ENCODE results near the gene ZBTB20. TPM values are rescaled to one million over a fixed set of nuclear protein-coding genes. Genes with fewer than 3 reads are reported as not detected.

ZBTB20 gene
- polyA plus RNA-seq, 1 of the 3 experiments (the other 2 are of a cell fraction) = 0.43 TPM

- ChIA-PET POLR2A (no interaction called here), CTCF (no interaction called here)
- Histone ChIP-seq H3F3A (replicated peaks; ENCODE audit: insufficient read depth) (peaks cover 4% of the 10 kb centered on the region), H3K4me1 (ENCODE audit: control insufficient read depth in 1 of 2, insufficient read depth in 2 of 2, low read depth in 1 of 2, low read length in 1 of 2) (peaks cover 0 to 14% of the 10 kb centered on the region in 2 experiments; a peak in 1 of 4 replicates), H3K9ac (no peak overlapping the region), H4K20me1 (ENCODE audit: insufficient read depth) (no peaks in the 10 kb centered on the region), H3K4me2 (no peak overlapping the region), H3K79me2 (ENCODE audit: insufficient read depth) (no peaks in the 10 kb centered on the region), H3K9me3 (no peaks in the 10 kb centered on the region), H3K27ac (ENCODE audit: low read depth in 2 of 2, low read length in 1 of 2) (no peak overlapping the region), H3K4me3 (ENCODE audit: low read depth in 2 of 2, low read length in 1 of 2) (no peak overlapping the region), H3K36me3 (replicated peaks in 1 of 2; ENCODE audit: control insufficient read depth in 1 of 2, insufficient read depth in 2 of 2, low read length in 1 of 2) (no peaks in the 10 kb centered on the region), H3K27me3 (ENCODE audit: insufficient read depth) (no peaks in the 10 kb centered on the region), H3K9me2 (no peaks in the 10 kb centered on the region), H2AFZ (ENCODE audit: low read depth) (no peak overlapping the region)
- no peak for DNase-seq
- 94% methylated on average over 3 of the region's 3 CpGs for WGBS (ENCODE audit: low lambda C conversion rate)
- TF ChIP-seq TCF12 (IDR thresholded peaks at IDR 0.05) (no peak), REST (IDR thresholded peaks at IDR 0.05; ENCODE audit: low read depth, low read length) (no peak), PBX3 (IDR thresholded peaks at IDR 0.05) (no peak), GATA2 (CRISPR knock-in tag; IDR thresholded peaks at IDR 0.05) (no peak), MEF2A (IDR thresholded peaks at IDR 0.05; ENCODE audit: borderline replicate concordance, low read depth) (no peak), RXRA (IDR thresholded peaks at IDR 0.05; ENCODE audit: borderline replicate concordance, low read depth) (no peak), TAF1 (IDR thresholded peaks at IDR 0.05; ENCODE audit: borderline replicate concordance, low read depth, low read length) (no peak), ZBTB33 (IDR thresholded peaks at IDR 0.05; ENCODE audit: borderline replicate concordance, low read depth) (no peak)
Observed at GRCh38 chr3:114666623-114667022, 480.5 kb downstream of the ZBTB20 start.

- Histone ChIP-seq H2AFZ (ENCODE audit: low read depth) (no peak overlapping the region), H4K20me1 (ENCODE audit: insufficient read depth) (no peaks in the 10 kb centered on the region), H3K9ac (no peak overlapping the region), H3K4me1 (ENCODE audit: control insufficient read depth in 1 of 2, insufficient read depth in 2 of 2, low read depth in 1 of 2, low read length in 1 of 2) (peaks cover under 1 to 5% of the 10 kb centered on the region in 2 experiments; a peak in 3 of 4 replicates), H3F3A (replicated peaks; ENCODE audit: insufficient read depth) (peaks cover 6% of the 10 kb centered on the region), H3K9me3 (no peaks in the 10 kb centered on the region), H3K9me2 (no peaks in the 10 kb centered on the region), H3K27ac (ENCODE audit: low read depth in 2 of 2, low read length in 1 of 2) (no peak overlapping the region), H3K27me3 (ENCODE audit: insufficient read depth) (no peaks in the 10 kb centered on the region), H3K36me3 (replicated peaks in 1 of 2; ENCODE audit: control insufficient read depth in 1 of 2, insufficient read depth in 2 of 2, low read length in 1 of 2) (no peaks in the 10 kb centered on the region), H3K4me3 (ENCODE audit: low read depth in 2 of 2, low read length in 1 of 2) (no peak overlapping the region), H3K4me2 (no peak overlapping the region), H3K79me2 (ENCODE audit: insufficient read depth) (no peaks in the 10 kb centered on the region)
- POLR2A ChIA-PET = no interaction called here
- DNase-seq = no peak
- CTCF ChIA-PET = no interaction called here
- TF ChIP-seq TCF12 (IDR thresholded peaks at IDR 0.05) (no peak), RFX5 (IDR thresholded peaks at IDR 0.05; ENCODE audit: low read length) (no peak), CHD2 (IDR thresholded peaks at IDR 0.05; ENCODE audit: low read length, partially characterized antibody) (no peak), CTCF (IDR thresholded peaks at IDR 0.05) (no peak), TEAD4 (IDR thresholded peaks at IDR 0.05; ENCODE audit: borderline replicate concordance, insufficient read depth) (no peak), GATA2 (CRISPR knock-in tag; IDR thresholded peaks at IDR 0.05) (no peak), TAF1 (IDR thresholded peaks at IDR 0.05; ENCODE audit: borderline replicate concordance, low read depth, low read length) (no peak)
Observed at GRCh38 chr3:114664006-114664405, 483.1 kb downstream of the ZBTB20 start.

Data from SK-N-SH (cell line).